ENCODE measurements around the gene PARD6A.

PARD6A gene

GRCh38 chr16:67678354-67679023 lies 17.7 kb downstream of the PARD6A start:
- TF ChIP-seq SPI1 (IDR thresholded peaks at IDR 0.05; ENCODE audit: borderline replicate concordance, low read depth) (no peak), GABPA (IDR thresholded peaks at IDR 0.05; ENCODE audit: low read depth) (no peak), CTCF (IDR thresholded peaks at IDR 0.05; ENCODE audit: insufficient read depth, low read length) (no peak), REST (IDR thresholded peaks at IDR 0.05; ENCODE audit: insufficient replicate concordance, low read depth) (no peak), POLR2AphosphoS5 (IDR thresholded peaks at IDR 0.05; ENCODE audit: low read depth) (no peak)
- DNase-seq (ENCODE audit: low read depth in 1 of 2, low spot score in 1 of 2): no peak
- Histone ChIP-seq H3K27ac (replicated peaks) (no peak overlapping the region), H3K4me3 (replicated peaks; ENCODE audit: insufficient read depth, low read length) (no peak overlapping the region), H3K27me3 (ENCODE audit: insufficient read depth, poor library complexity, severe bottlenecking) (no peaks in the 10 kb centered on the region)

- no peaks in the 10 kb centered on the region for H3K27me3 ChIP-seq (ENCODE audit: insufficient read depth, poor library complexity, severe bottlenecking)
- no peak for DNase-seq (ENCODE audit: low read depth in 1 of 2, low spot score in 1 of 2)
- no peak overlapping the region for H3K4me3 ChIP-seq (replicated peaks; ENCODE audit: insufficient read depth, low read length)
- H3K27ac ChIP-seq (replicated peaks): no peak overlapping the region
- TF ChIP-seq POLR2AphosphoS5 (IDR thresholded peaks at IDR 0.05; ENCODE audit: low read depth) (no peak), GABPA (IDR thresholded peaks at IDR 0.05; ENCODE audit: low read depth) (no peak), CTCF (IDR thresholded peaks at IDR 0.05; ENCODE audit: insufficient read depth, low read length) (no peak), REST (IDR thresholded peaks at IDR 0.05; ENCODE audit: insufficient replicate concordance, low read depth) (no peak), SPI1 (IDR thresholded peaks at IDR 0.05; ENCODE audit: borderline replicate concordance, low read depth) (no peak)
Measured at GRCh38 chr16:67679935-67680897, 19.5 kb downstream of the PARD6A start.

GRCh38 chr16:67683767-67684166 lies 23.0 kb downstream of the PARD6A start:
- no peak overlapping the region for H3K4me3 ChIP-seq (replicated peaks; ENCODE audit: insufficient read depth, low read length)
- H3K27ac ChIP-seq (replicated peaks): no peak overlapping the region
- no peak for DNase-seq (ENCODE audit: low read depth in 1 of 2, low spot score in 1 of 2)
- H3K27me3 ChIP-seq (ENCODE audit: insufficient read depth, poor library complexity, severe bottlenecking): no peaks in the 10 kb centered on the region
- TF ChIP-seq REST (IDR thresholded peaks at IDR 0.05; ENCODE audit: insufficient replicate concordance, low read depth) (no peak), GABPA (IDR thresholded peaks at IDR 0.05; ENCODE audit: low read depth) (no peak), CTCF (IDR thresholded peaks at IDR 0.05; ENCODE audit: insufficient read depth, low read length) (no peak), SPI1 (IDR thresholded peaks at IDR 0.05; ENCODE audit: borderline replicate concordance, low read depth) (no peak), POLR2AphosphoS5 (IDR thresholded peaks at IDR 0.05; ENCODE audit: low read depth) (no peak)

Measured in HL-60 (cell line).